ENCODE measurements around the gene ENPP3.
"Not testable (repeated sequence)": the region's sequence is repeated elsewhere in the genome, so short reads cannot be mapped to it uniquely, and the experiment has no call there.

Gene ENPP3

DNA sequence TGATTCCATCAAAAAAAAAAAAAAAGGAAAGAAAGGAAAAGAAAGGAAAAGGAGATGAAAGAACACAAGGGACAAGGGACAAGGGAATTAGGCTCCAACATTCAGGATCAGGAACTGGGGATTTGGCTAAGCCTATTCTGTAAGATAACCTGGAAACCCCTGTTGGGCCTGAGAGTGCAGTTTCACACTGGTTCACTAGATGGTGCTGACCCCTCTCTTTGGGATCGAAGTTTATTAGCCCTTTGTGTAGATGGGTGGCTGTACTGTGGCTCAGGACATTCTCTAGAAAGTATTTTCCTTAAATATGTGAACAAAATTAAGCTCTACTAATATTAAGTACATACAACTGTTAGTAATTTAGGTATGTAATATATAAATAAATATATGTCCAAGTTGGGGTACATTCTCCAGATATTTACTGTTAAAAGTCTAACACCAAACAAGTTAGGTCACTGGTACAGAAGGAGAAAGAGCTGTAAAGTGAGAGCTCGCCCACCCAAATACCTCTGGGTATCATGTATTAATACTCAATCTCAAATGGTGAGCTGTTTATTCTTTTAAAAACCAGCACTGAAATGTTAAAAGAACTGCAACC is 57.8 kb downstream of the ENPP3 start:
- Histone ChIP-seq H3K27ac (ENCODE audit: poor library complexity, severe bottlenecking) (no peak overlapping the region), H3K27me3 (ENCODE audit: insufficient read depth, poor library complexity, severe bottlenecking) (no peaks in the 10 kb centered on the region), H3K4me1 (ENCODE audit: insufficient read depth, poor library complexity, severe bottlenecking) (no peaks in the 10 kb centered on the region), H3K9me3 (ENCODE audit: severe bottlenecking) (no peaks in the 10 kb centered on the region), H3K4me3 (ENCODE audit: severe bottlenecking) (no peak overlapping the region), H3K36me3 (ENCODE audit: low read depth) (no peaks in the 10 kb centered on the region)
- DNase-seq (ENCODE audit: low spot score) (no peak), ATAC-seq (ENCODE audit: low read depth) (peak; percentile 95)
- peak; percentile 88 for TF ChIP-seq CTCF (IDR thresholded peaks at IDR 0.05; ENCODE audit: poor library complexity, severe bottlenecking)

GRCh38 chr6:131696956-131697355 is 59.9 kb downstream of the ENPP3 start:
- no peak for TF ChIP-seq CTCF (IDR thresholded peaks at IDR 0.05; ENCODE audit: poor library complexity, severe bottlenecking)
- H3K4me1 ChIP-seq (ENCODE audit: insufficient read depth, poor library complexity, severe bottlenecking): no peaks in the 10 kb centered on the region
- no peaks in the 10 kb centered on the region for H3K27me3 ChIP-seq (ENCODE audit: insufficient read depth, poor library complexity, severe bottlenecking)
- no peaks in the 10 kb centered on the region for H3K36me3 ChIP-seq (ENCODE audit: low read depth)
- no peak for ATAC-seq (ENCODE audit: low read depth)
- no peak overlapping the region for H3K27ac ChIP-seq (ENCODE audit: poor library complexity, severe bottlenecking)
- no peak overlapping the region for H3K4me3 ChIP-seq (ENCODE audit: severe bottlenecking)
- no peak for DNase-seq (ENCODE audit: low spot score)
- H3K9me3 ChIP-seq (ENCODE audit: severe bottlenecking): no peaks in the 10 kb centered on the region

DNA sequence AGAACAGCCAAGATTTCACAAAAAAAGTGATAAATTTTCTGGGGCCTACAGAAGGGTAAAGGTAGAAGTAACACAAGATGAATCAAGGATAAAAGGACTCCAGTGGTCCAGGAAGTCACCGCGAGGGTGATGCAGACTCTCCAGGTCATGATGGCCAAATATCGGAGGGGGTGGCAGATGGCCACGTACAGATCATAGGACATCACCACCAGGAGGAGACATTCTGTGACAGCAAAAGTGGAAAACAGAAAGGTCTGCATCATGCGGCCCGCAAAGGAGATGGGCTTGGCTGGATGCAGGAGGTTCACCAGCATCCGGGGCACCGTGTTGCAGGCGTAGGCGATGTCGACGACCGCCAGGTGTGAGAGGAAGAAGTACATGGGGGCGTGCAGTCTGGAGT is 63.7 kb downstream of the ENPP3 start:
- H3K36me3 ChIP-seq (ENCODE audit: low read depth); H3K9me3 ChIP-seq (ENCODE audit: severe bottlenecking); H3K27me3 ChIP-seq (ENCODE audit: insufficient read depth, poor library complexity, severe bottlenecking); DNase-seq (ENCODE audit: low spot score); ATAC-seq (ENCODE audit: low read depth); H3K4me3 ChIP-seq (ENCODE audit: severe bottlenecking); H3K4me1 ChIP-seq (ENCODE audit: insufficient read depth, poor library complexity, severe bottlenecking); H3K27ac ChIP-seq (ENCODE audit: poor library complexity, severe bottlenecking): not testable (repeated sequence)

- ATAC-seq (ENCODE audit: low read depth); H3K4me1 ChIP-seq (ENCODE audit: insufficient read depth, poor library complexity, severe bottlenecking); H3K9me3 ChIP-seq (ENCODE audit: severe bottlenecking); H3K36me3 ChIP-seq (ENCODE audit: low read depth); H3K4me3 ChIP-seq (ENCODE audit: severe bottlenecking); DNase-seq (ENCODE audit: low spot score); H3K27ac ChIP-seq (ENCODE audit: poor library complexity, severe bottlenecking); H3K27me3 ChIP-seq (ENCODE audit: insufficient read depth, poor library complexity, severe bottlenecking): not testable (repeated sequence)
These were observed 66.8 kb downstream of the ENPP3 start for GRCh38 chr6:131703905-131704304.

GRCh38 chr6:131710917-131711316 is 73.8 kb downstream of the ENPP3 start, which contains the start of gene CTAGE9:
CTAGE9 (minus strand) TSS chr6:131711017; CDS start chr6:131711017, 0 bp downstream.
- H3K27me3 ChIP-seq (ENCODE audit: insufficient read depth, poor library complexity, severe bottlenecking); H3K4me1 ChIP-seq (ENCODE audit: insufficient read depth, poor library complexity, severe bottlenecking); DNase-seq (ENCODE audit: low spot score); H3K9me3 ChIP-seq (ENCODE audit: severe bottlenecking); H3K36me3 ChIP-seq (ENCODE audit: low read depth); ATAC-seq (ENCODE audit: low read depth); H3K27ac ChIP-seq (ENCODE audit: poor library complexity, severe bottlenecking); H3K4me3 ChIP-seq (ENCODE audit: severe bottlenecking): not testable (repeated sequence)

- H3K27me3 ChIP-seq (ENCODE audit: insufficient read depth, poor library complexity, severe bottlenecking); H3K9me3 ChIP-seq (ENCODE audit: severe bottlenecking): not testable (repeated sequence)
- peak; percentile 12; the same call in 2 of the 3 replicates for ATAC-seq (ENCODE audit: low read depth)
These were observed 78.5 kb downstream of the ENPP3 start for GRCh38 chr6:131715567-131715966.

More at GRCh38 chr6:131715567-131715966, 78.5 kb downstream of the ENPP3 start:
- H3K36me3 ChIP-seq (ENCODE audit: low read depth); H3K4me3 ChIP-seq (ENCODE audit: severe bottlenecking); H3K4me1 ChIP-seq (ENCODE audit: insufficient read depth, poor library complexity, severe bottlenecking); H3K27ac ChIP-seq (ENCODE audit: poor library complexity, severe bottlenecking); DNase-seq (ENCODE audit: low spot score): not testable (repeated sequence)
